ENCODE measurements around the gene SETBP1.
A peak's percentile ranks its signal among the peaks of the same experiment; 100 is the strongest.

SETBP1 gene

DNA sequence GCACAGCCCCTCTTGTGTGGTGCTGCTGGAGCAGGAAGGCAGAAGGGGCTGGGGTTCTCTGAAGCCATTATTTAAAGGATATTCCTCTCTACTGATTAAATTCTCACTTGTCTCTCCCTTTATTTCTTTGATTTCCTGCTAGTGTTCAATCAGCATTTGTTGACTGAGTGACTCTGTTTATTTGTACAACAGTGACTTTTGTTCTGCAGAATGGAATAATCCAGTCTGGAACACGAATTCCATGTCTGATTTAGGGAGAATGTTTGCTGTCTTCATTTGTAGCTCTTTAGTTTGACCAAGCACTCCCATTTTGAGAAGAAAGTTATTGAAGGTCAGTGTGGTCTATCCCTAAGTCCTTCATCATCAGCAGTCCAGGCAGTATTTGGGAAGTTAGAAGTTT lies 141.2 kb downstream of the SETBP1 start:
- DNase-seq = no peak

GRCh38 chr18:44823286-44823685 lies 142.6 kb downstream of the SETBP1 start:
- no peak for DNase-seq

DNA sequence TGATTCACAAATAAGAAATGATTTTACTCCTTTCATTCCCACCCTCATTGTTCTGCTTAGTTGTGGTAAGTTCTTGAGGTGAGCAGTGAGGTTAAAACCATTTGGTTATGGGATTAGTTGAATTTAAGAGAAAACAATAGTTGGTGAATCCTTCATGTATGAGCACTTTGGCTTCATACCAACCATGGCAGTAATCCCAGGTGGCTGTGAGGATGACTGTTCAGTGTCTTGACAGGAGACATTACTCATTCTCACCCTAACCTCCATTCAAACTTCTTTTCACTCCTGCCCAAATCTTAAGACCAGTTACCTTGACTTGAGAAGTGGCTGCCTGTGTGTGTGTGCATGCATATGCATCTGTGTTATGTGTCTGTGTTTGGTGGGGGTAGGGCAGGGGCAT lies 143.1 kb downstream of the SETBP1 start:
- DNase-seq = no peak

DNA sequence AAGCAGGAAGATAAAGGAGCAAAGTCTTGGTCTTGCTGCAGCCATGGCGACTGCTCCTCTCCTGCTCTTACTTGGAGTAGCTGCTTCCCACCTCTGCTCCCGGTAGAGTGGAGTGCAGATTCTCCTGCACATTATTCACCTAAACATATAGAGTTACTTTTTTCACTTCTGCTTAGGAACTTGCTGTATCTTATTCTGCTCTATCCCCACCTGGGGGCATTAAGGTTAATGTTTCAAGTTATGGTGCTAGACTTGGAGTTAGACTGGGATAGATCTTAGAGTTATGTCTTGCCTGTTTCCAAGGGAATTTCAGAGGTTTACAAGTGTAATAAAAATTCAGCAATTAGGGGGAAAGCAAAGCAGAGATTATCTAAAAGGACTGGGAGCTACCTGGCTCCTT lies 144.2 kb downstream of the SETBP1 start:
- no peak for DNase-seq

GRCh38 chr18:44826418-44827259 lies 146.0 kb downstream of the SETBP1 start:
- DNase-seq = no peak

GRCh38 chr18:44828080-44828479 lies 147.4 kb downstream of the SETBP1 start:
- no peak for DNase-seq

DNA sequence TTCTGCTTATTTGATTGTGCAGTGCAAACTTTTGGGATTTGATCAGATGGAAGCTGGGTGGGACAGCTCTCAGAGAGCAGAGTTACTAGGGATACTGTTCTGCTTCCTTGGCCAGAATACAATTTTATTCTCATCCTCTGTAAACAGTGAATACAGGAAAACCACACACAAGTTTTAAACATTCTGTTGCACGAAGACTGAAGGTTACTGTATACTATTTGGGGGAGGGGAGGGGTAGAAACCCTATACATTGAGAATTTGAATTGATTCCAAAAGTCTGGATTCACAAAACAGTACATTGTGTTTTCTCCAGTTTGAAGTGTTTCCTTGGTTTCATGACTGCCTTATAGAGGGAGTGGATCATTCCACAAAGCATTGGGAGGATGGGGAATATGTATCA lies 149.9 kb downstream of the SETBP1 start:
- DNase-seq = no peak

DNA sequence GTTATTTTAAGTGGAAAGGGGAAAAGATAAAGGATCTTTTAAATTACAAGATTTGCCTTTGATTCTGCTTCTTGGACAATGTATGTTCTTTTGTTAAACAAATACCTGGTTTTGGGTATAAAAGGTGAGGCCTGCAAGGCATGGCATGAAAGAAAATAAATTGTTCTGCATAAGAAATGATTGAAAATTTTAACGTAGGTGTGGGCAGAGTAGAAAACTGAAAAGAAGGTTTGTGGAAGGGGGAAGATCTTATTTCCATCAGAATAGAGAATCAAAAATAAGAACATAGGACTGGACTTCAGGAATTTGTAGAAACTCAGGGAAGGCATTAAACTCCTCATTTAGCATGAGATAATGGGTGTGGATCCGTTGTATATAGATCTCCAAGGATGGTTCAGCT lies 153.1 kb downstream of the SETBP1 start:
- DNase-seq = no peak

GRCh38 chr18:44834867-44835469 lies 154.3 kb downstream of the SETBP1 start:
- DNase-seq = no peak

- no peak for DNase-seq
Observed at GRCh38 chr18:44835703-44836102, 155.0 kb downstream of the SETBP1 start.

- no peak for DNase-seq
Observed at GRCh38 chr18:44836263-44836662, 155.6 kb downstream of the SETBP1 start.

DNA sequence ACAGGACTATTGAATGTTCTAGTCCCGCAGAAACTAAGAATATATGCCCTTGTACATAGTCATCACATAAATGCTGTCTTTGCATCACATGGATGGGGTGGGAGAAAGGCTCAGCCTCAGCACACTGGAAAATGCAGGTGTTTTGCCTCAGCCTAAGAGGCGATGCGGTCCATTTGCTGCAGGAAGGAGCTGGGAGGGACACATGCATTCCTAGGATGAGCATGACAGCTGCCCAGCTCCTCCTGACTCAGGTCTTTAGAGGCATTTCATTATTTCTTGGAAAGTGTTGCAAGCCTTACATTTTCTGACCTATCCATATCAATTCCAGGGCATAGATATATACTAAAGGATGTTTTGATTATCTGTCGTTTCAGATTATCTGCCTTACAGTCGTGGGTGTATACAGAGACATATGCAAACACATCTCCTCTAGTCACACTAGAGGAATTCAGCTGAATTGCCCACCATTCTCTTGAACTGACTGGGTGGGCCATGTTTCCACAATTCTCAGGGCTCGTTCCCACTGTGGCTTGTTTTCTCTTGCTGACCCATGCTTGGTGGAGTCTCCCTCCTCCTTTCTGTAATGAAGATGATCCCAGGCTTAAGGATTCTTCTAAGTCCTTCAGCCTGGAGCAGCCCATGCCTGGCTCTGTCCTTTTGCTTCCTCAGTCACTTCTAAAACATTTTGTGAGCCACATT lies 156.9 kb downstream of the SETBP1 start:
- DNase-seq = no peak

- peak; percentile 33 for DNase-seq
Observed at GRCh38 chr18:44838971-44839666, 158.4 kb downstream of the SETBP1 start.

- DNase-seq = no peak
Observed at GRCh38 chr18:44840058-44840790, 159.5 kb downstream of the SETBP1 start.

GRCh38 chr18:44841221-44841620 lies 160.5 kb downstream of the SETBP1 start:
- DNase-seq = no peak

DNA sequence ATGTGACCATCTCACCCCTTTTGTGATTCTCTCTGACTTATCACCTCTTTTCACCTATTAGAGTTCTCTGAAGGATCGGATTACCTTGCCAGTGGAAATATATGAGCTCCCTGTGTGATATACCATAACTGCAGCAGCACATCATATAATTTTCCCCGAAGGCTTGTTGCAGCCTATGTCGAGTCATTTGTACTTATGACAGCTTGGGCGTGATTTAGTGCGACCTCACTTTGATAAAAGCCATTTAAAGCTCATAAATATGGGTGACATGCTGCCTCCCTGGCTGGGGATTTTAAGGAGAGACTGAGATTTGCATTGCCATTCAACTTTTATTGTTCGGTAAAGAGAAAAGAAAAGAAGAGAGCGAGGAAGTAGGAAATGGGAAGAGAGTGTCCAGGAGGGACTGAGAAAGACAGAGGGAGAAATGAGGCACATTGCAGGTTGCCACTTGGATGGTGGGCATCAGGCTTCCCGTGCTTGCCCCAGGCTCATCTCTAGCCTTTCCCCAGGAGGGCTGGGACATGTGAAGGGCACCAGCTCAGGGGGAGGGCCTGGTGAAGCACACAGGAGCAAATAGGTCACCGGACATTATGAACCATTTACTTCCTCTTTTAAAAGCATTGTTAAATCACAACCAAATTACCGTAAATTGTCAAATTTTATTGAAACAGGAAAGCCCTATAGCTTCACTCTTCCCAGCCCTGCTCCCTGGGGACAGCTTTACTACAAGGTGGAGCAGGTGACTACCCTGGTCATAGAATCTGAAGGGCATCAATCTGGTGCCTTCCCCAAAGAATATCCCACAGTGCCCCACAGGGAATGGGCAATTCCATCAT lies 161.3 kb downstream of the SETBP1 start:
- DNase-seq = no peak

DNA sequence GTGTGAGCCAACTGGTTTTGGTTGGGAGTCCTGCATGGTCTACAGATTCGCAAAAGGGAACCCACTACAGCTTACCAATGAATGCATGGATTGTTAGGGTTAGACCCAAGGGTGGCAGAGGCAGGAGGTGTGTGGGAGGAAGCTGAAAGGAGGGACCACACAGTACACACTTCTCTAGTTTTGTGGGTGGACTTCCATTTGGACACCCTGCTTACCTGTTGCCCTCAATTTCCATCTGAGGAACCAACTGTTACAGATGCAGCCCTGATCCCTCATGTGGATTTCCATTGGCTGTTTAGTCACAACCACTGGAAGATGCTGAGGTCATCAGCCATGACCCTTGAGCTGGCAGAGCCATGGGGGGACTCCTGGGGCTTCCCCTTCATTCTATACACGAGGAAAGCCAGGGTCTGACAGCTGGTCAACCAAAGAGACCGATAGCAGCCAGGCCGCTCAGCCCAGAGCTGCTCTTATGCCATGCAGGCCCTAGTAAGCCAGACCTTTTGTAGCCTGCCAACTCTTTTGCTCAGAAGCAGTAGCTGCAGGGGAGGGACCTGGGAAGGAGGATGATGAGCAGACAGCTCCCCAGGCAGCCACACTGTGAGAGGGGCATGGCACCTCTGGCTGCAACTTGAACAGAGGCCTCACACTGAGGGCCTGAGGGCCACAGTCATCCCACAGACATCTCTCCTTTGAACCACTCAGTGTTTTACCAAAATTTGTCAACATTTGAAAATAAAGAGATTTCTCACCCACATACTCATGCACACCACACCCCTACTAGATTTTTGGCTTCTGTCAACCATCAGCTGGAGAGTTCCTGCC lies 162.1 kb downstream of the SETBP1 start:
- DNase-seq = no peak

GRCh38 chr18:44844486-44844885 lies 163.8 kb downstream of the SETBP1 start:
- no peak for DNase-seq

- DNase-seq = no peak
Observed at GRCh38 chr18:44846450-44846849, 165.8 kb downstream of the SETBP1 start.

DNA sequence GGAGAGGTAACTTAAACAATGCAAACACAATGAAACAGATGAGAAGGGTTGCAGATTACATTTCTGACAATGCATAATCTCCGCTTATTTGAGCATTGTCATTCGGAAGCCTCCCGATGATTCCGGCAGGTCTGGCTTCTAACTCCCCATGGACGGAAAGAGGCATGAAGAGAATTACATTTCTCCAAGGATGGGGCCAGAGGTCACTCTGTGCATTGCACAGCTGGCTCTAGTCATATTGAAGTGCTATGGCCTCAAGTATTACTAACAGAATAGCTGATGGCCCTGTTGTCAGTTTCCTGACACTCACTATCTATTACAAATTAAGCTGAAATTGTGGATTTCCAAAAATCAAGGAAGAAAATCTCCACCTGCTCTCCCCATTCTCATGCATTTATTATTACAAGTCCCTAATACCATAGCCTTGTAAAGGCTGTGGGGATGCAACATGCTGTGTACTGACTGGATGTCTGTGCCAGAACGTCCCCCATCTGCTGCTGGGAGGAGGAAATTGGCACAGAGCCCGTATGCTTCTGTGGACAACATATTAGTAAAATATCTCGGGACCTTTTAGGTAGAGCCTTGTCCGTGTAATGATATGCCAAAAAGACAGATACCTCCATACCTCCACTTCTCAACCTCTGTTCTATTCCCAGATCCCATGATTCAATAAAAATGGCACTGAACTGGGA lies 168.1 kb downstream of the SETBP1 start:
- DNase-seq = no peak
